Mesothelial cell of epicardium (in vitro differentiated cells): ENCODE measurements around the gene TNNI3. TPM values are rescaled to one million over a fixed set of nuclear protein-coding genes. Genes with fewer than 3 reads are reported as not detected.

Experiments used
- DNase-seq, 2 experiments: peaks; one replicate each; pipeline ENCODE4 v3.0.0; 2021; ENCODE audit warnings: low spot score in 2 of 2; ENCODE audit not compliant: unreplicated experiment in 2 of 2
- H3K27ac Mint-ChIP-seq: 2 replicates; pipeline ENCODE4 v1.8.0; 2021; ENCODE audit warnings: mixed read lengths
- H3K27me3 Mint-ChIP-seq: 2 replicates; pipeline ENCODE4 v1.8.0; 2021; ENCODE audit warnings: low read depth, mixed read lengths
- H3K36me3 Mint-ChIP-seq: 2 replicates; pipeline ENCODE4 v1.8.0; 2021; ENCODE audit warnings: mixed read lengths
- H3K4me1 Mint-ChIP-seq: 2 replicates; pipeline ENCODE4 v1.8.0; 2021; ENCODE audit warnings: mixed read lengths
- H3K4me3 Mint-ChIP-seq: 2 replicates; pipeline ENCODE4 v1.8.0; 2021; ENCODE audit warnings: mild to moderate bottlenecking, moderate library complexity, mixed read lengths
- H3K9me3 Mint-ChIP-seq: 2 replicates; pipeline ENCODE4 v1.8.0; 2021; ENCODE audit warnings: mixed read lengths
- total RNA-seq: library from RNA; stranded (reverse); gene quantifications from 3 replicates; pipeline ENCODE4 v1.2.1, GENCODE V29; 2021
- TF ChIP-seq, protein P1 (sequence below): fragments of 200-600 bp; sonication (generic); IDR thresholded peaks from one replicate; pipeline ENCODE4 v1.5.0; 2021; ENCODE audit warnings: antibody characterized with exemption; ENCODE audit not compliant: unreplicated experiment

TNNI3 gene
- total RNA-seq, 1 donor from 2014 or later: 6.3 TPM

DNA sequence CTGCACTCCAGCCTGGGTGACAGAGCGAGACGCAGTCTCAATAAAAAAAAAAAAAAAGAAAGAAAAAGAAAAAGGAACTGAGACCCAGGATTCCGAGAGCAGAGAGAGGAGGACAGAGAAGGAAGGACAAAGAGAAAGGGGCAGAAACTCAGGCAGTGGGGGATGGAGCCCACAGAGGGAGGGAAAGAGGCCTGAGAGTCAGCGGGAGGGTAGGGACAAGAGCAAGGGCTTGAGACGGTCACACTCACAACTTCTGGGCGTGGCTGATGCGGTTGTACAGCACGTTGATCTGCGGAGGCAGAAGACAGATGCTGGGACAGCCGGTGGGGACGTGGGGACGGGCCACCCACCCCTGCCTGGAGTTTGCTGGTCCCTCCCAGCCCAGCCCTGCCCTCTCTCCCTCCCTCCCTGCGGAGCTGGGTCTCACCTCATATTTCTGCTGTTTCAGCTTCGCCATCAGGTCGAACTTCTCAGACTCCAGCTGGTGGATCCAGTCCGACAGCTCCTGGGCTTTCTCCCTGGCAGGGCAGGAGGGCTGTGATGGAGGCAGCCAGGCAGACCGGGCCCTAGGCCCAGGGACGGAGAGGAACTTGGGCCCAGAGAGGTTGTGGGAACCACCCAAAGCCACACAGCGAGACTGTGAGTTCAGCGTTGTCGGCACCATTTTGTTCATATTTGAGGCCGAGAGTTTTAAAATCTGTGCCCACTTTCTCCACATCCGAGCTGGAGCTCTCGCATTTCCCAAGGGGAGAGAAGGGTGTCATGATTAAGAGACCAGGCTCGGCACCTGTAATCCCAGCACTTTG, 23.7 kb downstream of the TNNI3 start:
- no peak for DNase-seq
- H3K9me3 Mint-ChIP-seq: no peaks in the 10 kb centered on the region
- no peak overlapping the region for H3K4me3 Mint-ChIP-seq
- no peak overlapping the region for H3K27ac Mint-ChIP-seq
- H3K36me3 Mint-ChIP-seq: no peaks in the 10 kb centered on the region
- peaks cover 2% of the 10 kb centered on the region for H3K4me1 Mint-ChIP-seq
- TF ChIP-seq, protein P1, sequence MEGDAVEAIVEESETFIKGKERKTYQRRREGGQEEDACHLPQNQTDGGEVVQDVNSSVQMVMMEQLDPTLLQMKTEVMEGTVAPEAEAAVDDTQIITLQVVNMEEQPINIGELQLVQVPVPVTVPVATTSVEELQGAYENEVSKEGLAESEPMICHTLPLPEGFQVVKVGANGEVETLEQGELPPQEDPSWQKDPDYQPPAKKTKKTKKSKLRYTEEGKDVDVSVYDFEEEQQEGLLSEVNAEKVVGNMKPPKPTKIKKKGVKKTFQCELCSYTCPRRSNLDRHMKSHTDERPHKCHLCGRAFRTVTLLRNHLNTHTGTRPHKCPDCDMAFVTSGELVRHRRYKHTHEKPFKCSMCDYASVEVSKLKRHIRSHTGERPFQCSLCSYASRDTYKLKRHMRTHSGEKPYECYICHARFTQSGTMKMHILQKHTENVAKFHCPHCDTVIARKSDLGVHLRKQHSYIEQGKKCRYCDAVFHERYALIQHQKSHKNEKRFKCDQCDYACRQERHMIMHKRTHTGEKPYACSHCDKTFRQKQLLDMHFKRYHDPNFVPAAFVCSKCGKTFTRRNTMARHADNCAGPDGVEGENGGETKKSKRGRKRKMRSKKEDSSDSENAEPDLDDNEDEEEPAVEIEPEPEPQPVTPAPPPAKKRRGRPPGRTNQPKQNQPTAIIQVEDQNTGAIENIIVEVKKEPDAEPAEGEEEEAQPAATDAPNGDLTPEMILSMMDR: no peak
- H3K27me3 Mint-ChIP-seq: peaks cover 18% of the 10 kb centered on the region

DNA sequence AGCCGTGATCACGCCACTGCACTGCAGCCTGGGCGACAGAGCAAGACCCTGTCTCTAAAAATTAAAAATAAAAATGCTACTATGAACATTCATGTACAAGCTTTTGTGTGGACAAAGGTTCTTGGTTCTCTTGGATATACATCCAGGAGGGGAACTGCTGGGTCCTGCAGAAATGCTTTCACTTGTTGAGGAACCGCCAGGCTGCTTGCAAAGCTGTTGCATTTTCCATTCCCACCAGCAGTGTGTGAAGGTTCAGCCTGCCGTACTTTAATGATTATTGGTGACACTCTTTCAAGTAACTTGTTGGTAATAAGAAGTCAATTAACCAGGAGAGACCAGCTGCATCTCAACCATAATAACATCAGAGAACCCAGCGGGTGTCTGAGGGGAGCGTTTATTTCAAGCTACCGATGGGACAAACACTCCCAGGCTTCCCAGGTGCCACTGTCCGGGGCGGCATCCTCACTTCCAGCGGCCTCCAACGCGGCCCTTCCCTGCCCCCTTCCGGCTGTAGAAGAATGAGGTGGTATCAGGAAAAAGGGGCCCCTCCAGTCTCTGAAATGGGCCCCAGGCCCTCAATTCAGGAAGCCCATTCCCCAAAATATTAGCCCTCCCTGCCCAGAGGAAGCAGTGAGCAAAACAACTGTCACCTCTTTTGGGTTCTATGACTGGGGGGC, 24.9 kb downstream of the TNNI3 start:
- Mint-ChIP-seq H3K4me3 (no peak overlapping the region), H3K27ac (no peak overlapping the region), H3K4me1 (no peaks in the 10 kb centered on the region), H3K9me3 (no peaks in the 10 kb centered on the region), H3K36me3 (no peaks in the 10 kb centered on the region), H3K27me3 (peaks cover 26% of the 10 kb centered on the region)
- TF ChIP-seq, protein P1: no peak
- no peak for DNase-seq

DNA sequence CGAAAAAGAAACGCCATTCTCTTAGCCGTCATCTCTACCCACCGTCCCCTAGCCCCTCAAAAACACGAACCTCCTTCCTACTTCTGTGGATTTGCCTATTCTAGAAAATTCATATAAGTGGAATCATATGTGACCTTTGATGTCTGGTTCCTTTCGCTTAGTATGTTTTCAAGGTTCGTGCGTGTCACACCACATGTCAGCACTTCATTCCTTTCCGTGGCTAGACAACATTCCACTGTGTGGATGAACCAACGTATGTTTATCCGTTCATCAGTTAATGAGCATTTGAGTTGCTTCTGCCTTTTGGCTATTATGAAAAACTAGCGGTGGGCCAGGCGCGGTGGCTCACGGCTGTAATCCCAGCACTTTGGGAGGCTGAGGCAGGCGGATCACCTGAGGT, 26.1 kb downstream of the TNNI3 start:
- DNase-seq: no peak
- TF ChIP-seq, protein P1: no peak
- Mint-ChIP-seq H3K36me3 (no peaks in the 10 kb centered on the region), H3K27me3 (peaks cover 38% of the 10 kb centered on the region), H3K4me1 (no peaks in the 10 kb centered on the region), H3K9me3 (no peaks in the 10 kb centered on the region), H3K27ac (no peak overlapping the region), H3K4me3 (no peak overlapping the region)

DNA sequence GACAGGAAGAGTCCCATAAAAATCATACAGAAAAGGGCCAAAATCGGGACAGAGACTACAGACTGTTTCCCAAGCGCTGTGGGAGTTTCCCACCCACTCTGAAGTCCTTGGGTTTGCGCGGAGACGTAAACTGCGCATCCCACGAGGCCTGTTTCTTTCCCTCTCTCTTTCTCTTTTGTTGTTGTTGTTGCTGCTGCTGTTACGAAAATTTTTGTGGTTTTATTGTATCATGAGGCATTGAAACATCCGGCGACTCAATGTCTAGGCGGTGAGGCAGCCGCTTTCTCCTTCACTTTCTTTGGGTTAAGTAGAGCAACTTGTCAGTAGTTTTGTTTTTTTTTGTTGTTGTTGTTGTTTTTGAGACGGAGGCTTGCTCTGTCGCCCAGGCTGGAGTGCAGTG, 38.5 kb downstream of the TNNI3 start:
- H3K9me3 Mint-ChIP-seq: no peaks in the 10 kb centered on the region
- DNase-seq: no peak
- peaks cover 31% of the 10 kb centered on the region for H3K27me3 Mint-ChIP-seq
- H3K4me3 Mint-ChIP-seq: peak overlapping the region; percentile 93
- H3K4me1 Mint-ChIP-seq: peaks cover 29% of the 10 kb centered on the region
- H3K27ac Mint-ChIP-seq: no peak overlapping the region
- no peaks in the 10 kb centered on the region for H3K36me3 Mint-ChIP-seq
- TF ChIP-seq, protein P1: no peak

DNA sequence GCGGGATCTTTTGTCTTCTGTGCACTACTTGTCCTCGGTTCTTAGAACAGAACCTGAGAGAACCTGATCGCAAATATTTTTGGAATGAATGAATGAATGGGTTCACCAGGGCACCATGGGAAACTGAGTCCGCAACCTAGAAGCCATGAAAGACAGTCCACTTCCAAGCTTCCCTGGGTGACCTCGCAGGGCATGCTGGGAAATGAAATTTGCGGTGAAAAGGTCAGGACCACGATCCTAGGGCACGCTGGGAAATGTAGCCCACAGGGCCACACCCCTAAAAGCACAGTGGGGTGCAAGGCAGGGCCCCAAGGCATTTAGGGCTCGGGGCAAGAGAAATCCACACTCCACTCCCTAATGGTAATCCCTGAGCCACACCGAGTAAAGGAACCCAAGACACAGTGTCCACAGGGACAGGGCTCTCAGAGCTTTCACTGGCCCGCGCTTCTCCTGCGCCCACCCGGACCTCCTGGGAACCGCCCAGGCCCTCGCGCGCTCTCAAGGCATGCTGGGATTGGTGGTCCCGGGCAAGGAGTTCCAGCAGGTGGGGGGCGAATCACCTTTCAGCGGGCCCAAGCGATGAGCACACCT, 39.0 kb downstream of the TNNI3 start:
- H3K9me3 Mint-ChIP-seq: no peaks in the 10 kb centered on the region

More for the DNA sequence above, 39.0 kb downstream of the TNNI3 start:
- H3K27me3 Mint-ChIP-seq: peaks cover 26% of the 10 kb centered on the region
- no peaks in the 10 kb centered on the region for H3K36me3 Mint-ChIP-seq
- DNase-seq: no peak
- H3K27ac Mint-ChIP-seq: peak overlapping the region; percentile 98
- peaks cover 33% of the 10 kb centered on the region for H3K4me1 Mint-ChIP-seq
- TF ChIP-seq, protein P1: no peak
- peak overlapping the region; percentile 93 for H3K4me3 Mint-ChIP-seq
